IPS-18c (cell line): ENCODE results near the gene ZNF335.
"Not testable (repeated sequence)": the region's sequence is repeated elsewhere in the genome, so short reads cannot be mapped to it uniquely, and the experiment has no call there.

ENCODE experiments used
- H3K4me3 ChIP-seq: 2 replicates; pipeline ENCODE4 v1.7.0; 2013; ENCODE audit warnings: low read depth, mild to moderate bottlenecking, low read length, moderate library complexity; ENCODE audit not compliant: insufficient read depth
- H3K9me3 ChIP-seq: one replicate; pipeline ENCODE4 v1.6.1; 2013; ENCODE audit warnings: mild to moderate bottlenecking, low read length, moderate library complexity; ENCODE audit not compliant: control insufficient read depth, insufficient read depth

Gene ZNF335

GRCh38 chr20:46004889-46005473 is 33.0 kb upstream of the ZNF335 start:
- H3K4me3 ChIP-seq: no peak overlapping the region
- H3K9me3 ChIP-seq: no peaks in the 10 kb centered on the region

- no peaks in the 10 kb centered on the region for H3K9me3 ChIP-seq
- H3K4me3 ChIP-seq: no peak overlapping the region
These were observed 32.2 kb upstream of the ZNF335 start for GRCh38 chr20:46004187-46004586.

DNA sequence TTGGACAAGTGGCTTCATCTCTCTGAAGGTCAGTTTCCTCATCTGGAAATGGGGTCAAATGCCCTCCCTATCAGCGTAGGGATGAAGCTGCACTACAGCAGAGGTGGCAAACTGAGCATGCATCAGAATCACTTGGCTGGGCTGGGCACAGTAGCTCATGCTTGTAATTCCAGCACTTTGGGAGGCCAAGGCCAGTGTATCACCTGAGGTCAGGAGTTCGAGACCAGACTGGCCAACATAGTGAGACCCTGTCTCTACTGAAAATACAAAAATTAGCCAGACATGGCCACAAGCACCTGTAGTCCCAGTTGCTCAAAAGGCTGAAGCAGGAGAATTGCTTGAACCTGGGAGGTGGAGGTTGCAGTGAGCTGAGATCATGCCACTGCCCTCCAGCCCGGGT is 30.0 kb upstream of the ZNF335 start:
- Histone ChIP-seq H3K9me3 (no peaks in the 10 kb centered on the region), H3K4me3 (no peak overlapping the region)

GRCh38 chr20:46001498-46001897 is 29.5 kb upstream of the ZNF335 start:
- H3K9me3 ChIP-seq: no peaks in the 10 kb centered on the region
- no peak overlapping the region for H3K4me3 ChIP-seq

DNA sequence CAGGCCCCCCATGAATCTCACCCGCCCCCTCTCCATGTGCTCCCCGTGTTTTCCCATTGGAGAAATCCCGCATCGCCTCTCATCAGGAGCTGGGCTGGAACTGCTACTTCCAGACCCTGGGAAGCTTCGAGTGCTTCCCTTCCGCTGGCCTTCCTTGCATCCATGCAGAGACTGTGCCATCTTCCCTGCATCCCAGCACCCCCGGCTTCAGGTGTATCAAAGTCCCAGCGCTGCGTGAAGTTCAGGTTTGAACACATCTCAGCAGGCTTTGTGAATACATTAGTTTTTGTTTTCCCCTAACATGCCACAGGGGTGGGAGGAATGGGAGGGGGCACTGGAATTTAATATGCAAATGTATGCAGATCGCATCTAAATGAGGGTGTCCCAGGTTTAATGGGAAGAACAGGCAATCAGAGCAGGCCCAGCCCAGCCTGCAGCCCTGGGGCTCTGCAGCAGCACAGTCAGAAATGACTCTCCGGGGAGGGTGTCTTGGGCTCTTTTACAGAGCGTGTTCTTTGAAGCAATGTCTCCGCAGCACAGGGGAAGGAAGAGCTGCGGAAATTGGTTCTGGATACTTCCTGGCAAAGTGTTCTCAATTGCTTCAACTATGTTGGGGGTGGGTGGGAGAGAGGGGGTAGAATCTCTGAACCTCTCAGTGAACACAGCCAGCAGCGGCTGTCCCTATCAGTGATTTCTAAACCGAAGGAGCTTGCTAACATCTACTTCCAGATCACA is 28.4 kb upstream of the ZNF335 start:
- Histone ChIP-seq H3K9me3 (no peaks in the 10 kb centered on the region), H3K4me3 (no peak overlapping the region)

GRCh38 chr20:45999557-46000261 is 27.7 kb upstream of the ZNF335 start:
- Histone ChIP-seq H3K4me3 (no peak overlapping the region), H3K9me3 (no peaks in the 10 kb centered on the region)

GRCh38 chr20:45998761-45999160 is 26.8 kb upstream of the ZNF335 start:
- H3K9me3 ChIP-seq: no peaks in the 10 kb centered on the region
- H3K4me3 ChIP-seq: no peak overlapping the region

DNA sequence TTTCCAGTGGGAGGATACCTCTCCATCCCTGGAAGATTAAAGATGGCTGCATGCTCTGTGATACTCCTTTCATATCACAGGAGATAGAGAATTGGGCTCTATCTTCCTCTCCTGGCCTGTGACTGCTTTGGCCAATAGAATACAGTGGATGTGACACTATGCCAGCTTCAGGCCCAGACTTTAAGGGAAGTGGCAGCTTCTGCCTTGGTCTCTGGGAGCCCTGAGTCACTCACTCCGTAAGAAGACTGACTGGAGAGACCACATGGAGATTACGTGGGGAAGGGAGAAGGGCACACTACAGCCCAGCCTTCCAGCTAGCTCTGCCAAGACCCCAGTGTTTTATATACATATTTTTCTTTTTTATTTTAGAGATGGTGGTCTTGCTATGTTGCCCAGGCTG is 26.3 kb upstream of the ZNF335 start:
- H3K4me3 ChIP-seq: no peak overlapping the region
- H3K9me3 ChIP-seq: no peaks in the 10 kb centered on the region

- H3K9me3 ChIP-seq: no peaks in the 10 kb centered on the region
- no peak overlapping the region for H3K4me3 ChIP-seq
These were observed 25.2 kb upstream of the ZNF335 start for GRCh38 chr20:45997187-45997586.

- not testable (repeated sequence) for H3K9me3 ChIP-seq, H3K4me3 ChIP-seq
These were observed 23.6 kb upstream of the ZNF335 start for GRCh38 chr20:45995495-45996097.

DNA sequence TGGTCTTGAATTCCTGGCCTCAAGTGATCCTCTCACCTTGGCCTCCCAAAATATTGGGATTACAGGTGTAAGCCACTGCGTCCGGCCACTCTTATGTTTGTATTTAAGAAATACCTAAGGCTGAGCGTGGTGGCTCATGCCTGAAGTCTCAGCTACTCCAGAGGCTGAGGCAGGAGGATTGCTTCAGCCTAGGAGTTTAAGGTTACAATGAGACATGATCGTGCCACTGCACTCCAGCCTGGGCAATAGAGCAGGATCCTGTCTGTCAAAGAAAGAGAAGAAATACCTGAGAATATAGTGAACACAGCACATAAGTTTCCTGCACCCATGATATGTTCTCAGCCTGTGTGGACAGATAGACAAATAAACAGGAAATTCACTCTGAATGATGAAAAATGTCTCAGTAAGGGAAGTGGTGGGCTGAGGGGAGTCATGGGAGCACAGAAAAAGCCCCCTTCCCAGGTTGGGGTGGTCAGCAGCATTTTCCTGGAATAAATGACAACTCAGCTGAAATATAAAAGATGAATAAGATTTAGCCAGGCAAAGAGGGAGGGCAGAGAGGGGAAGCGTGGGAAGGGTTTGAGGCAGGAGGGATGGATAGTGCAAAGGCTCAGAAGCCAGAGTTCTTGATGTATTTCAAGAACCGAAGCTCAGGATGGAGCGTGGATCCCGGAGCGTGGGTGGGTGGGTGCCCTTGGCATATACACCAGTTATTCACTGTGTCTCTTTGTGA is 22.9 kb upstream of the ZNF335 start:
- no peak overlapping the region for H3K4me3 ChIP-seq
- H3K9me3 ChIP-seq: peaks cover 2% of the 10 kb centered on the region

- no peak overlapping the region for H3K4me3 ChIP-seq
- peaks cover 2% of the 10 kb centered on the region for H3K9me3 ChIP-seq
These were observed 21.4 kb upstream of the ZNF335 start for GRCh38 chr20:45993197-45993951.

DNA sequence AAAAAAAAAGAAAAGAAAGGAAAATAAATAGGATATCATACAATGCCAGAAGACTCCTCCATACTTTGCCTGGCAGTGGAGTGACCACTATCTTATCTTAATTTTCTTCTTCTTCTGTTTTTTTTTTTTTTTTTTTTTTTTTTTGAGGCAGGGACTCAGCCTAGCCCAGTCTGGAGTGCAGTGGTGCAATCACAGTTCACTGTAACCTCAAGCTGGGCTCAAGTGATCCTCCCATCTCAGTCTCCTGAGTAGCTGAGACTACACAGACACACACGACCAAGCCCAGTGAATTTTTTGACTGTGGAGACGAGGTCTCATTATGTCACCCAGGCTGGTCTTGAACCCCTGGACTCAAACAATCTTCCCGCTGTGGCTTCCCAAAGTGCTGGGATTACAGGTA is 19.6 kb upstream of the ZNF335 start:
- Histone ChIP-seq H3K9me3 (peaks cover 2% of the 10 kb centered on the region), H3K4me3 (no peak overlapping the region)

- H3K9me3 ChIP-seq, H3K4me3 ChIP-seq: not testable (repeated sequence)
These were observed 16.8 kb upstream of the ZNF335 start for GRCh38 chr20:45988830-45989229.

DNA sequence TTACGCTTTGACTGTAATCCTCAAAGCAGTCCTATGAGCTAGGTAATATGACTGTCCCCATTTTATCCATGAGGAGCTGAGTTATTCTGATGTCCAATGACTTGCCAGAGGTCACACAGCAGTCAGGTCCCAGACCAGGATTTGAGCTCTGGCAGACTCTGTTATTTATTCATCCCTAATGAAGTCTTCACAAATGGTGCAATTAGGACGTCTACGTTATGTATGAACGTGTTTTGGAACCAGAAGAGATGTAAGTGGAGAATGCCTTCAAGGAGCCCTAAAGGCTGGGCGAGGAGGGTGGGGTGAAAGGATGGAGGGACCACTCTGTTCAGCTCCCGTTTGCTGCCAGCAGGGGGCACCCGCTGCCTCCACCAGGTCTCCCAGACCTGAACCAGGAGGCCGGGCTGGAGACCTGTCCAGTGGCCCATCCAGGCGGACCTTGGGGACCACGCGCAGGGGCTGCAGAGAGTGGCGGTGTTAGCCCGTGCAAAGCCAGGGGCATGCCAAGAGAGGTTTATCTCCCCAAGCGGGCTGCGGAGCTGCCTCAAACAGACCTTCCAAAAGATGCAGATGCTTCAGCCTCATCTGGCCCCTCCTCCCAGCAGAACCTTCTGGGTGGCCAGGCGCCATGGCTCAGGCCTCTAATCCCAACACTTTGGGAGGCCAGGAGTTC is 15.2 kb upstream of the ZNF335 start:
- Histone ChIP-seq H3K9me3 (peaks cover 2% of the 10 kb centered on the region), H3K4me3 (no peak overlapping the region)

GRCh38 chr20:45985573-45985972 is 13.6 kb upstream of the ZNF335 start:
- Histone ChIP-seq H3K9me3 (no peaks in the 10 kb centered on the region), H3K4me3 (no peak overlapping the region)
